D341Med (cell line): ENCODE measurements around the gene GAA.
"Not testable (repeated sequence)": the region's sequence is repeated elsewhere in the genome, so short reads cannot be mapped to it uniquely, and the experiment has no call there.

Experiments used
- DNase-seq: peaks from one replicate; pipeline ENCODE4 v3.0.0; 2012; ENCODE audit warnings: low spot score

Gene GAA

GRCh38 chr17:80083136-80083661, 18.2 kb upstream of the GAA start:
- no peak for DNase-seq

- DNase-seq = no peak
Observed at GRCh38 chr17:80084773-80085172, 16.6 kb upstream of the GAA start.

GRCh38 chr17:80086081-80086480, 15.3 kb upstream of the GAA start:
- no peak for DNase-seq

GRCh38 chr17:80086616-80087015, 14.8 kb upstream of the GAA start:
- DNase-seq = no peak

- DNase-seq = no peak
Observed at GRCh38 chr17:80087346-80088265, 13.8 kb upstream of the GAA start.

- DNase-seq = no peak
Observed at GRCh38 chr17:80089762-80090161, 11.6 kb upstream of the GAA start.

GRCh38 chr17:80090164-80090563, 11.2 kb upstream of the GAA start:
- DNase-seq = not testable (repeated sequence)

- DNase-seq = no peak
Observed at GRCh38 chr17:80091376-80091775, 10.0 kb upstream of the GAA start.

GRCh38 chr17:80092959-80093358, 8.4 kb upstream of the GAA start:
- no peak for DNase-seq

- DNase-seq = no peak
Observed at GRCh38 chr17:80095038-80095843, 6.1 kb upstream of the GAA start.

- no peak for DNase-seq
Observed at GRCh38 chr17:80095844-80096475, 5.4 kb upstream of the GAA start.

GRCh38 chr17:80096561-80097021, 4.8 kb upstream of the GAA start:
- DNase-seq = no peak

- no peak for DNase-seq
Observed at GRCh38 chr17:80097127-80097621, 4.2 kb upstream of the GAA start.

GRCh38 chr17:80097844-80098691, 3.3 kb upstream of the GAA start:
- DNase-seq = no peak

- DNase-seq = no peak
Observed at GRCh38 chr17:80099291-80100034, 1.9 kb upstream of the GAA start.

GRCh38 chr17:80100035-80100323, 1.4 kb upstream of the GAA start:
- DNase-seq = no peak

- DNase-seq = peak; percentile 75
Observed at GRCh38 chr17:80101946-80102663, 724 bp downstream of the GAA start.

- DNase-seq = no peak
Observed at GRCh38 chr17:80102664-80103448, 1.5 kb downstream of the GAA start.

GRCh38 chr17:80103449-80104085, 2.2 kb downstream of the GAA start:
- DNase-seq = no peak
